ENCODE measurements around the gene CDC34. TPM values are rescaled to one million over a fixed set of nuclear protein-coding genes. Genes with fewer than 3 reads are reported as not detected.

The CDC34 gene
- total RNA-seq, 1 donor from 2014 or later, result 124 TPM

GRCh38 chr19:590750-591098 lies 59.2 kb downstream of the CDC34 start:
- Histone ChIP-seq H3K4me1 (peaks cover 2 to 5% of the 10 kb centered on the region in 2 donors), H3K9me3 (no peaks in the 10 kb centered on the region), H3K36me3 (no peaks in the 10 kb centered on the region), H3K27ac (no peak overlapping the region), H3K27me3 (peaks cover 32% of the 10 kb centered on the region), H3K4me3 (no peak overlapping the region)
- DNase-seq (ENCODE audit: low spot score in 2 of 2), result no peak
- intact Hi-C loops (cut with DNase I), result no loop called here
- no peak for TF ChIP-seq CTCF (IDR thresholded peaks at IDR 0.05)

- intact Hi-C loops (cut with DNase I), result no loop called here
- Histone ChIP-seq H3K4me3 (no peak overlapping the region), H3K27me3 (peaks cover 32% of the 10 kb centered on the region), H3K36me3 (no peaks in the 10 kb centered on the region), H3K27ac (no peak overlapping the region), H3K4me1 (peaks cover 2 to 5% of the 10 kb centered on the region in 2 donors), H3K9me3 (no peaks in the 10 kb centered on the region)
- DNase-seq (ENCODE audit: low spot score in 2 of 2), result no peak
- TF ChIP-seq CTCF (IDR thresholded peaks at IDR 0.05), result no peak
These were observed 59.8 kb downstream of the CDC34 start for GRCh38 chr19:591099-591958.

Other genes with a start within 250 kb of the CDC34 start
- gene PLPP2, start 240.4 kb upstream of the CDC34 start, total RNA-seq, result 55.3 TPM
- 128 TPM for gene MIER2, start 187.0 kb upstream of the CDC34 start, total RNA-seq
- 5.7 TPM for gene C2CD4C, start 122.6 kb upstream of the CDC34 start, total RNA-seq
- gene SHC2, start 70.7 kb upstream of the CDC34 start, total RNA-seq, result 51.2 TPM
- not detected for gene MADCAM1, start 35.3 kb upstream of the CDC34 start, total RNA-seq
- gene TPGS1, start 24.3 kb upstream of the CDC34 start, total RNA-seq, result 89.2 TPM
- gene GZMM, start 12.3 kb downstream of the CDC34 start, total RNA-seq, result not detected
- 647 TPM for gene BSG, start 40.8 kb downstream of the CDC34 start, total RNA-seq
- not detected for gene HCN2, start 58.1 kb downstream of the CDC34 start, total RNA-seq
- 26.8 TPM for gene POLRMT, start 101.8 kb downstream of the CDC34 start, total RNA-seq
- gene FGF22, start 108.1 kb downstream of the CDC34 start, total RNA-seq, result not detected
- 39.0 TPM for gene RNF126, start 131.5 kb downstream of the CDC34 start, total RNA-seq
- gene FSTL3, start 144.6 kb downstream of the CDC34 start, total RNA-seq, result 541 TPM
- gene PRSS57, start 163.7 kb downstream of the CDC34 start, total RNA-seq, result not detected
- 107 TPM for gene PALM, start 177.2 kb downstream of the CDC34 start, total RNA-seq
- gene MISP, start 219.4 kb downstream of the CDC34 start, total RNA-seq, result not detected

Measured in ascending aorta (tissue), 2 donors.